CD4-positive, alpha-beta T cell (primary cell): ENCODE measurements around the gene RAB34. TPM values are rescaled to one million over a fixed set of nuclear protein-coding genes. Genes with fewer than 3 reads are reported as not detected.
"Not testable (repeated sequence)": the region's sequence is repeated elsewhere in the genome, so short reads cannot be mapped to it uniquely, and the experiment has no call there.

ENCODE experiments used
- ATAC-seq: fragments of 200-7000 bp; cut with Tn5 transposase; one replicate; pipeline ENCODE4 v1.10.0; 2022; ENCODE audit warnings: mild to moderate bottlenecking; ENCODE audit not compliant: poor library complexity
- CTCF ChIA-PET: fragments of 350-600 bp; sonication (Branson Sonifier 250); formaldehyde crosslinking; loops from one replicate; lab custom pipeline; 2021; ENCODE audit warnings: antibody characterized with exemption, inconsistent platforms; lab: Charles Lee
- POLR2A ChIA-PET: fragments of 350-600 bp; sonication (Branson Sonifier 250); formaldehyde crosslinking; loops from one replicate; lab custom pipeline; 2021; ENCODE audit warnings: antibody characterized with exemption, inconsistent platforms; lab: Charles Lee
- DNase-seq, 14 experiments: peaks; one replicate each; pipeline ENCODE4 v3.0.0-alpha.2; 2013 to 2020; ENCODE audit warnings: mixed read lengths in 2 of 14
- H3K27ac ChIP-seq, 2 donors: one replicate each; pipeline versions ENCODE4 v1.5.1 to v1.7.0; 2013; ENCODE audit warnings: low read length in 2 of 2, low read depth in 1 of 2, mild to moderate bottlenecking in 1 of 2
- H3K27me3 ChIP-seq, 2 experiments: 1 replicate in 1 of 2; 2 replicates in 1 of 2; pipeline versions ENCODE4 v1.6.1 to v1.7.0; 2013; ENCODE audit warnings: low read length in 2 of 2, control low read depth in 1 of 2, mild to moderate bottlenecking in 1 of 2, moderate library complexity in 1 of 2; ENCODE audit not compliant: insufficient read depth in 2 of 2, control insufficient read depth in 1 of 2
- H3K36me3 ChIP-seq: one replicate; pipeline ENCODE4 v1.6.1; 2013; ENCODE audit warnings: low read length, control low read depth; ENCODE audit not compliant: insufficient read depth
- H3K4me1 ChIP-seq: one replicate; pipeline ENCODE4 v1.6.1; 2013; ENCODE audit warnings: low read length, control low read depth; ENCODE audit not compliant: insufficient read depth
- H3K4me3 ChIP-seq: one replicate; pipeline ENCODE4 v1.5.1; 2013; ENCODE audit warnings: mild to moderate bottlenecking, low read length, moderate library complexity
- H3K9me3 ChIP-seq, 2 experiments: 1 replicate in 1 of 2; 2 replicates in 1 of 2; pipeline versions ENCODE4 v1.6.1 to v1.7.0; 2013; ENCODE audit warnings: low read length in 2 of 2, mild to moderate bottlenecking in 2 of 2, control low read depth in 1 of 2, moderate library complexity in 1 of 2; ENCODE audit not compliant: control insufficient read depth in 1 of 2, insufficient read depth in 1 of 2
- H3K27ac Mint-ChIP-seq: one replicate; pipeline ENCODE4 v1.8.0; 2020; ENCODE audit warnings: mixed read lengths
- H3K27me3 Mint-ChIP-seq: one replicate; pipeline ENCODE4 v1.8.0; 2021; ENCODE audit warnings: mixed read lengths
- H3K36me3 Mint-ChIP-seq: one replicate; pipeline ENCODE4 v1.8.0; 2021; ENCODE audit warnings: low read depth, mixed read lengths
- H3K4me1 Mint-ChIP-seq: one replicate; pipeline ENCODE4 v1.8.0; 2021; ENCODE audit warnings: low read depth, mixed read lengths
- H3K4me3 Mint-ChIP-seq: one replicate; pipeline ENCODE4 v1.8.0; 2020; ENCODE audit warnings: mild to moderate bottlenecking, mixed read lengths
- H3K9me3 Mint-ChIP-seq: one replicate; pipeline ENCODE4 v1.8.0; 2020; ENCODE audit warnings: mixed read lengths
- intact Hi-C, 2 experiments: fragments of 100-400 bp; cut with DNase I in 1 of 2; cut with micrococcal nuclease in 1 of 2; formaldehyde crosslinking; loops; one replicate each; pipeline versions ENCODE4 v1.15.1 to v1.9.0; 2023 to 2025; cut with DNase I, micrococcal nuclease
- total RNA-seq, 174 experiments: library from RNA in 2 of 174; stranded (reverse) in 2 of 174; gene quantifications; one replicate each; pipeline ENCODE4 v1.2.3 and lab custom pipeline; 2021 to 2026
- TF ChIP-seq, protein P1 (sequence below): fragments of 200-600 bp; IDR thresholded peaks from one replicate; pipeline ENCODE4 v1.8.0; 2022; ENCODE audit warnings: antibody characterized with exemption, mild to moderate bottlenecking

Gene RAB34
- total RNA-seq, 2 experiments from 2014 or later = 20.7 to 21.3 TPM

DNA sequence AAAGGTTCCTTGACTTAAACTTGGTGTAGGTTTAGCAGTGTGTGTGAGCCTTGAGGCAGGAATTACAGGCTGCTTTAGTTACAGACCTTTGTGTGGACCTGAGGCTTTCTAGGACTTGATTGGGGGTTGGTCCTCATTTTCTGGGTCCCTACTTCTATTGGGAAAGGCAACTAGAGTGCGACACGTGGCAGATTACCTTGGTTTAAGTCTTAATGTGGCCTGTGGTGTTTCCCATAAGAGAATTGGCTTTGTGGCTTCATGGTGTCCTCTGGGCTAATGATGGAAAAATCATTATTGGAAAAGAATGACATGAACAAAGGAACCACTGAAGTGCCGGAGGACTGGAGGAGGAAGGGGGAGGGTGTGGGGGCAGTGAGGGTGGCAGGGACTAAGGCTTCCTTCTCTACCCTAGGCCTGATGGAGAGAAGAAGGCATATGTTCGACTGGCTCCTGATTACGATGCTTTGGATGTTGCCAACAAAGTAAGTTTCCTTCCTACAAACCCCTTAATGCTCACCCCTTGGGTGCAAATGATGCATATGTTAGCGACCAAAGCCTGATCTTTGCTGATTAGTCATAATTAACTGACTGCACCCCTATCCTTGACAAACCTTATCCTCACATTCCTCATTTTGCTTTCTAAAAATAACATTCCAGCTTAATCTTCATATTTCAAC lies 5.6 kb upstream of the RAB34 start:
- ChIA-PET POLR2A (interaction anchor here (6.5 kb wide), 1 partner anchor 228 kb away, joined by 149 read pairs; the partner anchor contains the start of gene PHF12), CTCF (interaction anchor here (1.4 to 10.8 kb wide), 2 partner anchors 24 to 179 kb away, joined by 3 to 373 read pairs; partner anchors contain the start of gene TRAF4)
- Histone ChIP-seq H3K36me3 (peaks cover 47% of the 10 kb centered on the region), H3K27me3 (no peaks in the 10 kb centered on the region), H3K4me1 (peaks cover 82% of the 10 kb centered on the region), H3K27ac (no peak overlapping the region), H3K9me3 (no peaks in the 10 kb centered on the region), H3K4me3 (no peak overlapping the region)
- TF ChIP-seq, protein P1, sequence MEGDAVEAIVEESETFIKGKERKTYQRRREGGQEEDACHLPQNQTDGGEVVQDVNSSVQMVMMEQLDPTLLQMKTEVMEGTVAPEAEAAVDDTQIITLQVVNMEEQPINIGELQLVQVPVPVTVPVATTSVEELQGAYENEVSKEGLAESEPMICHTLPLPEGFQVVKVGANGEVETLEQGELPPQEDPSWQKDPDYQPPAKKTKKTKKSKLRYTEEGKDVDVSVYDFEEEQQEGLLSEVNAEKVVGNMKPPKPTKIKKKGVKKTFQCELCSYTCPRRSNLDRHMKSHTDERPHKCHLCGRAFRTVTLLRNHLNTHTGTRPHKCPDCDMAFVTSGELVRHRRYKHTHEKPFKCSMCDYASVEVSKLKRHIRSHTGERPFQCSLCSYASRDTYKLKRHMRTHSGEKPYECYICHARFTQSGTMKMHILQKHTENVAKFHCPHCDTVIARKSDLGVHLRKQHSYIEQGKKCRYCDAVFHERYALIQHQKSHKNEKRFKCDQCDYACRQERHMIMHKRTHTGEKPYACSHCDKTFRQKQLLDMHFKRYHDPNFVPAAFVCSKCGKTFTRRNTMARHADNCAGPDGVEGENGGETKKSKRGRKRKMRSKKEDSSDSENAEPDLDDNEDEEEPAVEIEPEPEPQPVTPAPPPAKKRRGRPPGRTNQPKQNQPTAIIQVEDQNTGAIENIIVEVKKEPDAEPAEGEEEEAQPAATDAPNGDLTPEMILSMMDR = no peak
- DNase-seq (no peak), ATAC-seq (no peak)
- Mint-ChIP-seq H3K9me3 (no peaks in the 10 kb centered on the region), H3K4me1 (peaks cover 81% of the 10 kb centered on the region), H3K36me3 (peaks cover 66% of the 10 kb centered on the region), H3K4me3 (peak overlapping the region; percentile 66), H3K27me3 (peaks cover 8% of the 10 kb centered on the region), H3K27ac (peak overlapping the region; percentile 67)
- intact Hi-C loops = no loop called here

DNA sequence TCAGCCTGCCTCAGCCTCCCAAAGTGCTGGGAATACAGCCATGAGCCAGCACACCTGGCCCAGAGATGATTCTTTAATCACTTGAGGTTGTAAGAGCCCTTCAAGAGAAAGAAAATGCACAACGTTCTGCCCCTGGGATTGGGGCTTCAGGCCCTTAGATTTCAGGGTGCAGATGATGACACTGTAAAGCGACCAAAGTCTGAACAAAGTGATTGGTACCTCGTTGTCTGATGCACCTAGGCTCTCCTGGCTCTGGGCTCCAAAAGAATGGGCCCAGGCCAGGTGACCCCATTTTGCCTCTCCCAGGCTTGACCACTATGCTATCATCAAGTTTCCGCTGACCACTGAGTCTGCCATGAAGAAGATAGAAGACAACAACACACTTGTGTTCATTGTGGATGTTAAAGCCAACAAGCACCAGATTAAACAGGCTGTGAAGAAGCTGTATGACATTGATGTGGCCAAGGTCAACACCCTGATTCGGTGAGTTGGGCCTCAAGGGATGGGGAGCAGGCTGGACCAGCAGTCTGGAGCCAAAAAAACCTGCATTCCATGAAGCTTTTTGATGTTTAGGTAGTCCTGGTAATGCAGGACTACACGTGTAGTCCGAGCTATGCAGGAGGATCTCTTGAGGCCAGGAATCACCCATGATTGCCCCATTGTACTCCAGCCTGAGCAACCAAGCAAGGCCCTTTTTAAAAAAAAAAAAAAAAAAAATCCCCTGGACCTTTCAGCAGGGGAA lies 4.9 kb upstream of the RAB34 start:
- Mint-ChIP-seq H3K4me1 (peaks cover 80% of the 10 kb centered on the region), H3K9me3 (no peaks in the 10 kb centered on the region), H3K27ac (peak overlapping the region; percentile 67), H3K4me3 (peak overlapping the region; percentile 39), H3K36me3 (peaks cover 60% of the 10 kb centered on the region), H3K27me3 (peaks cover 13% of the 10 kb centered on the region)
- ATAC-seq (no peak), DNase-seq (no peak)
- ChIA-PET POLR2A (interaction anchor here (1.5 to 4.1 kb wide), 2 partner anchors 12 to 227 kb away, joined by 5 to 110 read pairs; partner anchors contain the start of gene PROCA1), CTCF (interaction anchor here (0.6 to 10.8 kb wide), 4 partner anchors 25 to 180 kb away, joined by 3 to 373 read pairs (median 6); partner anchors contain the start of gene TRAF4)
- H3K27ac ChIP-seq = no peak overlapping the region
- TF ChIP-seq, protein P1 = no peak
- intact Hi-C loops = no loop called here
- H3K4me1 ChIP-seq = peaks cover 80% of the 10 kb centered on the region
- H3K4me3 ChIP-seq = no peak overlapping the region
- H3K27me3 ChIP-seq = peaks cover under 1 to 3% of the 10 kb centered on the region in 2 experiments
- no peaks in the 10 kb centered on the region for H3K9me3 ChIP-seq
- peaks cover 47% of the 10 kb centered on the region for H3K36me3 ChIP-seq

DNA sequence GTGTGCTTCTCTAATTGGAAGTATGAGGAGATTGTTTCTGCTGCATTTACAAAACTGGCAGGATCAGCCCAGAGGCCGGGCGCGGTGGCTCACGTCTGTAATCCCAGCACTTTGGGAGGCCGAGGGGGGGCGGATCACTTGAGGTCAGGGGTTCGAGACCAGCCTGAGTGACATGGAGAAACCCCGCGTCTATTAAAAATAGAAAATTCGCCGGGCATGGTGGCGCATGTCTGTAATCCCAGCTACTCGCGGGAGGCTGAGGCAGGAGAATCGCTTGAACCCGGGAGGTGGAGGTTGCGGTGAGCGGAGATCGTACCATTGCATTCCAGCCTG lies 3.3 kb upstream of the RAB34 start:
- Histone ChIP-seq H3K27ac (peak overlapping the region; percentile 92 to 95), H3K27me3 (peaks cover 13 to 17% of the 10 kb centered on the region in 2 experiments), H3K4me3 (peak overlapping the region; percentile 88), H3K36me3 (peaks cover 47% of the 10 kb centered on the region), H3K4me1 (peaks cover 75% of the 10 kb centered on the region)
- ChIA-PET CTCF (interaction anchor here (1.8 to 3.4 kb wide), 5 partner anchors 8 to 74 kb away, joined by 4 to 21 read pairs (median 11); partner anchors contain the start of genes NEK8 and PROCA1), POLR2A (interaction anchor here (0.8 to 4.1 kb wide), 10 partner anchors 8 to 231 kb away, joined by 3 to 110 read pairs (median 6); partner anchors contain the start of genes BLTP2, NEK8, PROCA1 and SDF2)
- peaks cover 53% of the 10 kb centered on the region for H3K36me3 Mint-ChIP-seq
- peak overlapping the region; percentile 95 for H3K27ac Mint-ChIP-seq
- peak overlapping the region; percentile 97 for H3K4me3 Mint-ChIP-seq
- not testable (repeated sequence) for DNase-seq, ATAC-seq, H3K9me3 Mint-ChIP-seq, H3K9me3 ChIP-seq
- peaks cover 19% of the 10 kb centered on the region for H3K27me3 Mint-ChIP-seq
- intact Hi-C loops = loop anchor here (1.0 to 2.0 kb wide), 2 partner anchors 7 to 92 kb away; partner anchors contain the start of gene NEK8 (in 1 of the 2)
- H3K4me1 Mint-ChIP-seq = peaks cover 69% of the 10 kb centered on the region
